GM12864 (cell line): Measurements from ENCODE around the gene CAMSAP2.

Source experiments
- DNase-seq: peaks from one replicate; pipeline ENCODE4 v3.0.0-alpha.2; 2011; ENCODE audit warnings: low read depth
- H3K4me3 ChIP-seq: 2 replicates; pipeline ENCODE4 v1.5.1; 2011; ENCODE audit warnings: mild to moderate bottlenecking, low read depth, low read length, control low read depth
- TF ChIP-seq, protein P1 (sequence below): IDR thresholded peaks from 2 replicates; pipeline ENCODE4 v1.5.1; 2011; ENCODE audit warnings: low read depth, mild to moderate bottlenecking, moderate library complexity, low read length, control low read depth, inconsistent platforms; ENCODE audit errors: missing control alignments

CAMSAP2 gene

DNA sequence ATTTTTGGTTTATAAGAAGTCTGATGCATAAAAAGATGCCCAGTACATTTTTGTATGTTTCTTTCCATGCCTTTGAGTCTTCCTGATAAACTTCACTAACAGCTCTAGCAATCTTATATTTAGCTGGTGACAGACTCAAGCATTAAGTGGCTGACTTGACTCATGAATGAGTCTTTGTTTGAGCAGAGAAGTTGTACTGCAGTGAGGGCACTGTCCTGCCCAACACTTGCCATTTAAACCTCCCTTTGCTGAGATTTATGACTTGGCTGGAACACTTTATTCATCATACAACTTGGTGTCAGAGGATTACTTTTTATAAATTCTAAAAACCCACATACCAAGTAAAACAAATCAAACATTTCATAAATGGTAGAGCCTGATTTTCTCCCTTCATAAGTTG is 14.6 kb upstream of the CAMSAP2 start:
- TF ChIP-seq, protein P1, sequence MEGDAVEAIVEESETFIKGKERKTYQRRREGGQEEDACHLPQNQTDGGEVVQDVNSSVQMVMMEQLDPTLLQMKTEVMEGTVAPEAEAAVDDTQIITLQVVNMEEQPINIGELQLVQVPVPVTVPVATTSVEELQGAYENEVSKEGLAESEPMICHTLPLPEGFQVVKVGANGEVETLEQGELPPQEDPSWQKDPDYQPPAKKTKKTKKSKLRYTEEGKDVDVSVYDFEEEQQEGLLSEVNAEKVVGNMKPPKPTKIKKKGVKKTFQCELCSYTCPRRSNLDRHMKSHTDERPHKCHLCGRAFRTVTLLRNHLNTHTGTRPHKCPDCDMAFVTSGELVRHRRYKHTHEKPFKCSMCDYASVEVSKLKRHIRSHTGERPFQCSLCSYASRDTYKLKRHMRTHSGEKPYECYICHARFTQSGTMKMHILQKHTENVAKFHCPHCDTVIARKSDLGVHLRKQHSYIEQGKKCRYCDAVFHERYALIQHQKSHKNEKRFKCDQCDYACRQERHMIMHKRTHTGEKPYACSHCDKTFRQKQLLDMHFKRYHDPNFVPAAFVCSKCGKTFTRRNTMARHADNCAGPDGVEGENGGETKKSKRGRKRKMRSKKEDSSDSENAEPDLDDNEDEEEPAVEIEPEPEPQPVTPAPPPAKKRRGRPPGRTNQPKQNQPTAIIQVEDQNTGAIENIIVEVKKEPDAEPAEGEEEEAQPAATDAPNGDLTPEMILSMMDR, result no peak
- no peak overlapping the region for H3K4me3 ChIP-seq
- no peak for DNase-seq

DNA sequence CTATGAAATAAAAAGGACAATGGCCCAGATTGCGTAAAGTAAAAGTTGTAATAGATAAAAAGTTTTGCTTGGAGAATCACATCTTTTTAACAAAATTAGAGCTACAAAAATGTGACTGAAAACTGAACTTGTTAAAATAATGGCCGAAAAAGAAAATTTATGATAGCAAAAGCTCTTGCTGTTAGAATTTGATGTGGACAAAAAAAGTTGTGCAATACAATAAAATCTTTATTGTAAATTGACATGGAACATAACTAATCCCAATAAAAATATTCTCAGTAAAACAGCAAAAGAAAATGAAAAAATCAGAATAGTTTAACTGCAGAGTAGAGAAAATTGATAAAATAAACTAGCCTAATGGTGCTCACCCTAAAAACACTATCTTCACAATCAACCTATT is 11.4 kb upstream of the CAMSAP2 start:
- DNase-seq, result no peak
- TF ChIP-seq, protein P1, result no peak
- H3K4me3 ChIP-seq, result no peak overlapping the region

DNA sequence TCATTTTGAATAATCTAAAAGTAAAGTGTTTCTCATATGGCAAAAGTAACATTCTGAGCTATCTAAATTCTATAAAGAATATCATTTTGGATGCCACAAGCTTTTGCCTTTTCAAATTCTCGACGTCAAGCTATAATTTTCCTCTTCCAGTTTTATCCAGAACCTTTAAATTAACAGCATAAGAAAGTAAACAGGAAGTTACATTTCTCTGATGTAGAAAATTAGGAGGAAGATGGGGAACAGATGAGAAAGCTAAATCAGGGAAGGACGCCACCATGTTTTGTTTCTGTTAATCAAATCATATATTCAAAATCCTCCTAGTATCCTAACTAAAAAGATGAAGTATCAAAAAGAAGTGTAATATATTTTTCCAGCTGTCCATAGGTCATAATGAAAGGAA is 8.8 kb upstream of the CAMSAP2 start:
- H3K4me3 ChIP-seq, result no peak overlapping the region
- TF ChIP-seq, protein P1, result no peak
- DNase-seq, result no peak

DNA sequence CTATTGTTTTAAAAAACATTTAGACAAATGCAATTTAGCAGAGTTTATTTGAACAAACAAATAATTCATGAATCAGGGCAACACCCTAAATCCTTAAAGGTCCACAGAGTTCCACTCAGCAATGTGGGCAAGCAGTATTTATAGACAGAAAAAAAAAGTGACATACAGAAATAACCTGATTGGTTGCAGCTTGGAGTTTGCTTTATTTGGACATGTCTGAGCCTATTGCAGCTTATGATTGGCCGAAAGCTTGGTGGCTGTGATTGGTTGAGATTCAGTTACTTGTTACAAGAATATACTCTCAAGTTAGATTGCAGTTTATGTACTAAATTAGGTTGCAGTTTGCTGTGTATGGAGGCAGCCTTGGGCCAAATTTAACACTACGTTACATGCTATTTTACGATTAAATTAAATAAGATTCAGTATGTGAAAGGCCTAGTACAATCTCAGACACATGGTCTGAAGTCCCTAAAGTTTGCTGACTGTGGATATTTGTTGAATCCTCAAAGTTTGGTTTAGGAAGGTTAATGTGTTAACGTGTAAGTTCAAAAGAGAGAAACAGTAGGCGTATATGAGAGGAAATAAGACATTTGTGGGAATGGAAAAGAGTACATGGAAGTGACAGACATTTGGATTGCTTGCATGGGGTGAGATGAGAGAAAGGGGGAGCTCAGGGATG is 6.9 kb upstream of the CAMSAP2 start:
- DNase-seq, result no peak
- no peak overlapping the region for H3K4me3 ChIP-seq
- TF ChIP-seq, protein P1, result no peak

DNA sequence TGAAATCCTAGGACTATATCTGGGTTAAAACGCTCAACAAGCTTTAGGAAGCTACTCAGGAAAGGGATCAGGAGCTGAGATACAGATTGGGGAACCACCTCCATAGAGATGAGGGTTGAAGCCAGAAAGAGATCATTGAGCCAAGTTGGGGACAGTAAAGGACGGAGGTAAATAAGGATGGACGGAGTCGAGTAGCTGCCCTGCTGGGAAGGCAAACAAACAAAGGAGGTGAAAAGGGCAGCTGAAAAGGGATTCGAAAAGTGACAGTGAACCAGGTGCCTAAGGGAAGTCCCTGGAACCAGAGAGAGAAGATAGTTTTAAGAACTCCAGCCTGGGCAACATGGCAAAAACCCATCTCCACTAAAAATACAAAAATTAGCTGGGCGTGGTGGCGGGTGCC is 6.3 kb upstream of the CAMSAP2 start:
- no peak for DNase-seq
- H3K4me3 ChIP-seq, result no peak overlapping the region
- TF ChIP-seq, protein P1, result no peak

DNA sequence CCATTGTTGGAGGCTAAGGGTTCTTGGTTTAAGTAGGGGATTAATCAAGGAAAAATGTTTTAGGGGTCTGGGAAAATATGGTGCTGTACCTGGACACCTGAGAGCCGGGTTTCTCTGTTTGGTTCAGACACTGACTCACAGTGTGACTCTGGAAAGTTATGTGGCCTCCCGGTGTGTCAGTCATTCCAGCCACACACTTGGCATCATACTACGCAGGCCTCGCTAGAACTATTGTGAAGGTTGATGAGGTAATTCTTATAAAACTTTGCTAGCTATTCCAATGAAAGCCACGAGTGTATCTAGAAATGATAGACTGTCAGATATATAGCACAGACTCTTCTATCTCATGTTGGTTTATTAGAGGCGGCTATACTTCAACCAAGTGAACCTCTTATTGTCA is 4.8 kb upstream of the CAMSAP2 start:
- H3K4me3 ChIP-seq, result no peak overlapping the region
- DNase-seq, result no peak
- TF ChIP-seq, protein P1, result no peak

DNA sequence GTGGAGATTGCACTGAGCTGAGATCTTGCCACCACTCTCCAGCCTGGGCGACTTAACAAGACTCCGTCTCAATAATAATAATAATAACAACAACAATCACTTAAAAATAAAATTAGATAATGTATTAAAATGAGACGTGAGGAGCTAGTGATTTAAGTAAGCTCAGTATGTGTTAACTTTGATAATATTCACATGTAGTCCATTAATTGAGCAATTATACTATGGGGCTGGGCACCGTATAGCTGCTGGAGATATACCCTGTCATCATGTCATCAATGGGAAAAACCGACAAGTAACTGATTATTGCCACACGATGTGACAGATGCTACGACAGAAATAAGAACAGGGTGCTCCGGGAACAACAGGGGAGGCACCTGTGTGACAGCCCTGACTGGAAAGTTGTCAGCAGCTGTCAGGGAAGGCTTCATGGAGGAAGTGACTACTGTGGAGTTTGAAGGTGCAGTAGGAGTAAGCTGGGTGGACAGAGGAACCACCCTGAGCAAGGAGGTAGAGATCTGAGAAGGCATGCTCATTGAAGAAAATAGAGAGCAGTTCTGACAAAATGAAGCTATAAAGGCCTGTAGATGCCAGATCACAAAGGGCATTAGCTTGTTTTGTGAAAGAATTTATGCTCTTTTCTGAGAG is 924 bp upstream of the CAMSAP2 start:
- no peak overlapping the region; the same call in 1 of the 2 replicates for H3K4me3 ChIP-seq
- TF ChIP-seq, protein P1, result no peak
- DNase-seq, result no peak
